IgD-negative memory B cell (primary cell): Measurements from ENCODE around the gene ACOT11. TPM values are rescaled to one million over a fixed set of nuclear protein-coding genes. Genes with fewer than 3 reads are reported as not detected.
"Not testable (repeated sequence)": the region's sequence is repeated elsewhere in the genome, so short reads cannot be mapped to it uniquely, and the experiment has no call there.

Source experiments
- H3K27ac Mint-ChIP-seq, 3 donors: one replicate each; pipeline ENCODE4 v1.8.0; 2020 to 2022; ENCODE audit warnings: mild to moderate bottlenecking in 3 of 3, mixed read lengths in 3 of 3, moderate library complexity in 1 of 3
- H3K27me3 Mint-ChIP-seq: one replicate; pipeline ENCODE4 v1.8.0; 2021; ENCODE audit warnings: mixed read lengths
- H3K36me3 Mint-ChIP-seq: one replicate; pipeline ENCODE4 v1.8.0; 2020; ENCODE audit warnings: mild to moderate bottlenecking, mixed read lengths
- H3K4me1 Mint-ChIP-seq, 3 donors: one replicate each; pipeline ENCODE4 v1.8.0; 2020 to 2022; ENCODE audit warnings: mixed read lengths in 3 of 3, mild to moderate bottlenecking in 1 of 3
- H3K4me3 Mint-ChIP-seq, 4 donors: one replicate each; pipeline ENCODE4 v1.8.0; 2020 to 2022; ENCODE audit warnings: mild to moderate bottlenecking in 4 of 4, mixed read lengths in 4 of 4, moderate library complexity in 3 of 4
- H3K9me3 Mint-ChIP-seq, 3 donors: one replicate each; pipeline ENCODE4 v1.8.0; 2020 to 2021; ENCODE audit warnings: mixed read lengths in 3 of 3, mild to moderate bottlenecking in 1 of 3
- polyA plus RNA-seq: library from polyadenylated mRNA; unstranded; fragments of 300-500 nt; fragmentation: Illumina TruSeq; gene quantifications from one replicate; pipeline ENCODE4 v1.2.3, GENCODE V29; 2021

Gene ACOT11
- polyA plus RNA-seq, 1 donor from 2014 or later: 0.41 TPM

DNA sequence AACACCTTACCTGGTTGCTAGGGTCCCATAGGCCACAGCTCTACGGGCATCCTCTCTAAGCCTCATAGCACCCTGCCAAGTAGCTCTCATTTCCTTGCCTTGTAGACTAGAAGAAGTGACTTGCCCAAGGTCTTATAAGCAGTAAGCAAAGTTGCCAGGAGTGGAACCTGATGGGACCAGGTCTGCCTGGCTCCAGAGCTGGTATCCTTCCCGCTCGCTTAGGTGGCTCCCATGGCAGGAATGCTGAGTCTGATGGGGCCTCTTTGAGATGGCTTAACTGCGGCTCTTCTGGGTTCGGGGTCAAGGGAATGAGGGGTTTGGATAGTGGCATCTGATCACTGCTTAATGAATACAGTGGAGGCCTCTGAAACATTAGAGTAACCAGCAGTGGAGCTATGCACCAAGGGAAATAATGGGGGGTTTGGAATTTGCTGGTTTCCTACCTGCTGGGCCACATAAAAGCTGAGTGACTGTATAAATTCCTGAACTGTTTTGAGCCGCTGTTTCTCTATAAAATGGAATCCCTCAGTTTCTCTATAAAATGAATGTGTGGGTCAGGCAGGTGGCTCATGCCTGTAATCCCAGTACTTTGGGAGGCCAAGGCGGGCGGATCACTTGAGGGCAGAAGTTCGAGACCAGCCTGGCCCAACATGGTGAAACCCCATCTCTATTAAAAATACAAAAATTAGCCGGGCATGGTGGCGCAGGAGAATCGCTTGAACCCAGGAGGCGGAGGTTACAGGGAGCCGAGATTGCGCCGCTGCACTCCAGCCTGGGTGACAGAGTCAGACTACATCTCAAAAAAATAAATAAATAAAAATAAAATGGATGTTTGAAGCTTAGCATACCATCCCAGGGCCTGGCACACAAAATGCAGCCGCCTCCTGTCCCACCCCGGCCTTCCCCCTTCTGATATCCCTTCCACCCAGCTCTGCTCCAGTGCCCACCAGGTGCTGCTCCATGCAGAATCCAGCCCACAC lies 62.9 kb downstream of the ACOT11 start:
- H3K4me1 Mint-ChIP-seq: peaks cover 0 to 2% (median 0%) of the 10 kb centered on the region in 3 donors

GRCh38 chr1:54611621-54612020 lies 63.6 kb downstream of the ACOT11 start:
- Mint-ChIP-seq H3K4me3 (no peak overlapping the region), H3K9me3 (no peaks in the 10 kb centered on the region), H3K27ac (no peak overlapping the region), H3K27me3 (peaks cover 2% of the 10 kb centered on the region), H3K36me3 (no peaks in the 10 kb centered on the region), H3K4me1 (peaks cover 0 to 2% (median 0%) of the 10 kb centered on the region in 3 donors)

More for the DNA sequence above, 62.9 kb downstream of the ACOT11 start:
- no peaks in the 10 kb centered on the region for H3K9me3 Mint-ChIP-seq
- no peak overlapping the region for H3K27ac Mint-ChIP-seq
- H3K4me3 Mint-ChIP-seq: no peak overlapping the region
- no peaks in the 10 kb centered on the region for H3K36me3 Mint-ChIP-seq
- peaks cover 2% of the 10 kb centered on the region for H3K27me3 Mint-ChIP-seq

DNA sequence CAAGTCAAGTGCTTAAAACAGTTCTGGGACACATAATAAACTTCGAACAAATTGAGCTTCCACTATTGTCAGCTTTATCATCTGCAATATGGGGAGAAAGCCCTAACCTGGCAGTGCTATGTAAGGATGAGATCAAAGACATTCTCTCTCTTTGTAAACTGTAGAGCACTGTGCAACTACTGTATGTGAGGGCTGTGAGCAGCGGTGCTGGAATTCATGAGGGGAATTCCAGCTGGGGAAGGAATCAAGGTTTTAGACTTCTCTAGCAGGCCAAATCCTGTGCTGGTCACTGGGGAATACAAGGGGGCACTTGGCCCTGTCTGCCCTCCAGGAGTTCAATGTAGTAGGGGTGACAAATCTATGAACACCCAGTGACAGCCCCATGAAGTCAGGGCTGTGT lies 66.0 kb downstream of the ACOT11 start:
- no peak overlapping the region for H3K27ac Mint-ChIP-seq
- H3K27me3 Mint-ChIP-seq: peaks cover 3% of the 10 kb centered on the region
- peaks cover 0 to 2% (median 0%) of the 10 kb centered on the region in 3 donors for H3K4me1 Mint-ChIP-seq
- H3K36me3 Mint-ChIP-seq: no peaks in the 10 kb centered on the region
- H3K4me3 Mint-ChIP-seq: no peak overlapping the region
- H3K9me3 Mint-ChIP-seq: peaks cover 0 to 3% (median 0%) of the 10 kb centered on the region in 3 donors

DNA sequence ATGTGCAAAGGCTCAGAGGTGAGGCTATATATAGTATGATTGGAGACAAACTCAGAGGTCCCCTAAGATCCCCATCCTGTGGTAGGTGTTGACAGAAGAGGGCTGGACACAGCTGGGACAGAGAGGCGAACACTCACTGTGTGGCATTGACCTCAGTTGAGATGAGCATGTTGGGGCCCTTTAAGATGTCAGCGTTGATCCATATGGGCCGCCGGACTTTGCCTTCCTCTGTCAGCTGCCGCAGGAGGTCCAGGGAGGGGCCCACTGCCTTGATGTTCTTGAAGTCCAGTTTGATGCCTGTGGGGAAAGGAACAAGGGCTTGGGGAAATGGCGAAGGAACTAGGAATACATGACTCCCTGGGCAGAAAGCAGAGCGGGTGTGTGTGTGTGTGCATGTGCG lies 66.5 kb downstream of the ACOT11 start:
- Mint-ChIP-seq H3K9me3 (peaks cover 0 to 3% (median 0%) of the 10 kb centered on the region in 3 donors), H3K27me3 (peaks cover 2% of the 10 kb centered on the region), H3K4me1 (peaks cover 0 to 2% (median 0%) of the 10 kb centered on the region in 3 donors), H3K4me3 (no peak overlapping the region), H3K36me3 (no peaks in the 10 kb centered on the region), H3K27ac (no peak overlapping the region)

DNA sequence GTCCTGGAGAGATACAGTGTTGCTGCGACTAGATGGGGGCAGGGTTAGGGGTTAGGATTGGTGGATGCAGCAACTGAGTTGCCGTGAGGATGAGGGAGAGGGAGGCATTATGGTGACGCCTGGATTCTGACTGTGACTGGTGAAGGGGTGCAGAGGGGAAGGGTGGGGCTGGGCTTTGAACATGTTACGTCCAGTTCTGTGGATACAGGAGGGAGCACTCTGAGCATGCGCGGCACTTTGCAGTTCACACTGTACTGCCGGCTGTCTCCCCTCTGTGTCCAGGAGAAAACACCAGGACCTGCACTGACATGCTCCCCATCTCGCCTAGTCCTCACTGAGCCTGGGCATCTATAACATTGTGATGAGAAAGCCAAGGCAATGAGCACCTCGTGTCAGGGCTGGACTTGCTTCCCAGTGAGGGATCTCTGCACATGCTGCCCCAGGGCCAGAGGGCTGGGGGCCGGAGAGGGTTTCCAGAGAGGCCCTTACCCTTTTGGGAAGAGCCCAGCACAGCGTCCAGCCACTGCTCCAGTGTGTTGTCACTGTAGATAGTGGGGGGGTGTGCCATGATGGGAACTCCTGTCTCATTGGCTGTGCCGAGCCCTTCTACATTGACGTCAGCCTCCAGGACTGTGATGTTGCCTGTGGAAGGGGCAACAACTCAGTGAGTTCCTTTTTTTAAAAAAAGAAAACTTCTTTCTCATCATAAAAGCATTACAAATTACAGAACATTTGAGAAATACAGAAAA lies 67.7 kb downstream of the ACOT11 start:
- Mint-ChIP-seq H3K27me3 (peaks cover 7% of the 10 kb centered on the region), H3K4me1 (peaks cover 0 to 2% (median 0%) of the 10 kb centered on the region in 3 donors), H3K36me3 (no peaks in the 10 kb centered on the region), H3K27ac (no peak overlapping the region), H3K9me3 (peaks cover 0 to 3% (median 0%) of the 10 kb centered on the region in 3 donors), H3K4me3 (no peak overlapping the region)

DNA sequence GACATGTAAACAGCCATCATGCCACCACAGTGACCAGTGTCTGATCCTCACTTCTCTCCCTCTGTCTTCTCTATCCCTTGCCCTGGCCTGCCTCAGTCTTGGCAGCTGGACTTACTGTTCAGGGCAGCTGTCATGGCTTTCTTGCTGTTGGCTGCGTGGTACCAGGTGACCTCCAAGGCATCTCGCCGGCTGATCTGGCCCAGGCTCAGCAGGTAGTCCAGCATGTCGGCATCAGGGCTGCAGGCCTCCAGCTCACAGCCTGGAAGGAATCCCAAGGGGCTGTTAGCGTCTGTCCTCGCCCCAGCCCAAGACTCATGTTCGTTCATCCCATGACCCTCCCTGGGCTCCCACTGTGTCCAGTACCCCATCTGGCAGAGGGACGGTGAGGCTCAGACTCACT lies 71.7 kb downstream of the ACOT11 start:
- Mint-ChIP-seq H3K4me1 (no peaks in the 10 kb centered on the region), H3K9me3 (peaks cover 0 to 5% (median 0%) of the 10 kb centered on the region in 3 donors), H3K4me3 (no peak overlapping the region), H3K27ac (peak overlapping the region in 1 of 3 donors; percentile 10), H3K27me3 (peaks cover 15% of the 10 kb centered on the region), H3K36me3 (no peaks in the 10 kb centered on the region)

DNA sequence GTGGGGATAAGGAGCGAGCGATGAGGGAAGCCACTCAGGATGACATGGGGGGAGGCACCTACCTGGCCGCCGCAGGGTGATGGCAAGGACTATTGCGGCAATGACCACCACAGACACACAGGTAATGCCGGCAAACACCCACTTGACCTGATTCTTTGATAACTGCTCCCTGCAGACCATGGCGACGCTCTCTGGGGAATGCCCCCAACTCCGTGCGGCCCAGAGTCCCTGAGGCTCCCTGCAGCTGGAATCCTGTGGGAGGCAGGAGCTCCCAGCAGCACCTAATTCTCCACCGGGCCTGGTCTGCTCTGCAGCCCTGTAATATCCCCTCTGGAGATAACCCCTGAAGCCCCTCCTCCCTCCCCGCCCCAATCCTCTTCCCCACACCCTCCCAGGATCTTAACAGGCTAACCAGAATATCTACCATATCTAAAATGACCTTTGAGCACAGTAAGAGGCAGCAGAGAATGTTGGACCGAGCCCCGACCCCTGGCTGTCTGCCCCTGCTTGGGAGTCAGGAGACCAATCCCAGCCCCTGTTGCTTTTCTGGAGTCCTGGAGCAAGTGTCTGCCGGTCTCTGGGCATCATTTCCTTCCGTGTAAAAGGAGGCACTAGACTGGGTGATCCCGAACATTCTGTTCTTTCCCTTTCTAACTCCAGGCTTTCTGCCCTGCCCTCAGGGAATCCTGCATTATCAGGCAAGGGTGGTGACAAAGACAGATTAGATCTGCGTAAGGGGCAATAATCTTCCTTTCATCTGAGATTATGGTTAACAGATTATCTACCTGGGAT lies 75.4 kb downstream of the ACOT11 start, which contains the start of gene FAM151A:
Gene FAM151A (minus strand): TSS at position 310 of the 792 bp plus-strand sequence. CDS start 130 bp downstream, at position 180.
- peaks cover 0 to 3% (median 0%) of the 10 kb centered on the region in 3 donors for H3K9me3 Mint-ChIP-seq
- peaks cover 14% of the 10 kb centered on the region for H3K27me3 Mint-ChIP-seq
- H3K4me1 Mint-ChIP-seq: no peaks in the 10 kb centered on the region
- H3K4me3 Mint-ChIP-seq: no peak within 1 kb of the TSS
- no peaks in the 10 kb centered on the region for H3K36me3 Mint-ChIP-seq
- H3K27ac Mint-ChIP-seq: no peak within 1 kb of the TSS

DNA sequence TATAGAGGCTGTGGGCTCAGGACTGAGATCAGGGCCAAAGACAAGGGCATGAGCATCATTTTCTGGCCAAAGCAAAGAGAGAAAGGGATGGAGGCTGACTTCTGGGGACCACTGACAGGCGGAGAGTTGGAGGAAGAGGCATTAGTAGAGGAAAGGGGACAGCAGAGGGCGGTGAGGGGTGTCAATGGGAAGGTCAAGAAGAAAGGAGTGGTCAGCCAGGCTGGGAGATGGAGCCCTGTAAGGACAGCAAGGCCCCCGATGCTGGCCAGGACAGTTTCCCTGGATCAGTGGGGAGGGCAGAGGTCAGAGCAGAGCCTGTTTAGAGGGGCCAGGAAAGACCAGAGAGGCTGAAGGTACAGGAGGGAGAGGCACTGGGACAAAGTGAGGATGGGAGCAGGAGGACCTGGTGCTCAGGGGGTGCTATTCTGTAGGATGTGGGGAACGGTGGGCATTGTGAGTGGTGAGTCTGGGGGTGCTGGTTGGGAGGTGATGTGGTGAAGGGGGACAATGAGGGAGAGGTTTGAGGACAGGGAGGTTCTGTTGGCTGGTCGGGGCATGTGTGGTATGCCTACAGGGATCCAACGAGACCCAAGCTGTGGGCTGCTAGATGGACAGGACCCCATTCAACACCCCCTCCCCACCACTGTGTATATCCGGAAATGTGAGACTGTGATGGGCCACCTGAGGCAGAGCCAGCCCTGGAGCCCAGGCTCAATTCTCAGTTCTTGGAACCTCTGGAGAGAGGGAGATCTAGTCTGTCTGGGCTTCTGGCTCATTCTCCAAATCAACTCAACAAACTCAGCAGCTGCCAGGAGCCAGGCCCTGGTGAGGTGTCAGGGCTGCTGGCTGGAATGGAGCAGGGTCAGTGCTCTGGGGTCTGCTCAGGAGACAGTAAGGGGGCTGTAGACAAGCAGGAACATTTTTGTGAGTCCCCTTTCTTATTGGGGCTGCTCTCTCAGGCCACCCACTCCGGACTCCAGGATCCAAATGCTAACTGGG lies 76.7 kb downstream of the ACOT11 start:
- Mint-ChIP-seq H3K27me3 (peaks cover 14% of the 10 kb centered on the region), H3K4me1 (no peaks in the 10 kb centered on the region), H3K36me3 (no peaks in the 10 kb centered on the region), H3K9me3 (peaks cover 0 to 3% (median 0%) of the 10 kb centered on the region in 3 donors), H3K27ac (no peak overlapping the region), H3K4me3 (no peak overlapping the region)

- H3K27me3 Mint-ChIP-seq: peaks cover 5% of the 10 kb centered on the region
- H3K36me3 Mint-ChIP-seq: no peaks in the 10 kb centered on the region
- H3K4me3 Mint-ChIP-seq: no peak overlapping the region
- no peaks in the 10 kb centered on the region for H3K4me1 Mint-ChIP-seq
- peaks cover 0 to 8% (median 0%) of the 10 kb centered on the region in 3 donors for H3K9me3 Mint-ChIP-seq
- no peak overlapping the region for H3K27ac Mint-ChIP-seq
These were observed 79.2 kb downstream of the ACOT11 start for GRCh38 chr1:54627196-54627595.

GRCh38 chr1:54635804-54636203 lies 87.8 kb downstream of the ACOT11 start:
- not testable (repeated sequence) for H3K4me3 Mint-ChIP-seq, H3K27ac Mint-ChIP-seq, H3K4me1 Mint-ChIP-seq, H3K36me3 Mint-ChIP-seq, H3K9me3 Mint-ChIP-seq
- H3K27me3 Mint-ChIP-seq: peaks cover 11% of the 10 kb centered on the region

DNA sequence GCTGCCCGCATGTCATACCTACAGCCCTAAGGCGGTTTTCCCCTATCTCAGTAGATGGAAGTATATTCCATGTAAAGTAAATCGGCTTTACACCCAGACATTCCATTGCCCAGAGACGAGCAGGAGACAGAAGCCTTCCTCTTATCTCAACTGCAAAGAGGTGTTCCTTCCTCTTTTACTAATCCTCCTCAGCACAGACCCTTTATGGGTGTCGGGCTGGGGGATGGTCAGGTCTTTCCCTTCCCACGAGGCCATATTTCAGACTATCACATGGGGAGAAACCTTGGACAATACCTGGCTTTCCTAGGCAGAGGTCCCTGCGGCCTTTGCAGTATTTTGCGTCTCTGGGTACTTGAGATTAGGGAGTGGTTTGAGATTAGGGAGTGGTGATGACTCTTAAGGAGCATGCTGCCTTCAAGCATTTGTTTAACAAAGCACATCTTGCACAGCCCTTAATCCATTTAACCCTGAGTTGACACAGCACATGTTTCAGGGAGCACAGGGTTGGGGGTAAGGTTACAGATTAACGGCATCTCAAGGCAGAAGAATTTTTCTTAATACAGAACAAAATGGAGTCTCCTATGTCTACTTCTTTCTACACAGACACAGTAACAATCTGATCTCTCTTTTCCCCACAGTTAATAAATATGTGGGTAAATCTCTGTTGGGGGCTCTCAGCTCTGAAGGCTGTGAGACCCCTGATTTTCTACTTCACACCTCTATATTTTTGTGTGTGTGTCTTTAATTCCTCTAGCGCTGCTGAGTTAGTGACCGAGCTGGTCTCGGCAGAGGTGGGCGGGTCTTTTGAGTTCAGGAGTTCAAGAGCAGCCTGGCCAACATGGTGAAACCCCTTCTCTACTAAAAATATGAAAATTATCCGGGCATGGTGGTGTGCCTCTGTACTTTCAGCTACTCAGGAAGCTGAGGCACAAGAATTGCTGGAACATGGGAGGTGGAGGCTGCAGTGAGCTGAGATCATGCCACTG lies 88.7 kb downstream of the ACOT11 start:
- H3K4me1 Mint-ChIP-seq, H3K27ac Mint-ChIP-seq, H3K36me3 Mint-ChIP-seq, H3K9me3 Mint-ChIP-seq: not testable (repeated sequence)
- Mint-ChIP-seq H3K4me3 (peak overlapping the region in 1 of 4 donors; percentile 8), H3K27me3 (peaks cover 11% of the 10 kb centered on the region)

- H3K36me3 Mint-ChIP-seq: no peaks in the 10 kb centered on the region
- peaks cover 3 to 11% (median 7%) of the 10 kb centered on the region in 3 donors for H3K9me3 Mint-ChIP-seq
- no peaks in the 10 kb centered on the region for H3K4me1 Mint-ChIP-seq
- H3K27me3 Mint-ChIP-seq: peaks cover 8% of the 10 kb centered on the region
- no peak overlapping the region for H3K4me3 Mint-ChIP-seq
- H3K27ac Mint-ChIP-seq: no peak overlapping the region
These were observed 92.3 kb downstream of the ACOT11 start for GRCh38 chr1:54640361-54640760.
